Mesenchymal stem cell (in vitro differentiated cells and primary cell): Measurements from ENCODE around the gene RNF212.

Experiments
- DNase-seq: peaks from one replicate; pipeline ENCODE4 v3.0.0-alpha.2; 2013
- H2AFZ ChIP-seq: one replicate; pipeline ENCODE4 v1.6.1; 2013; ENCODE audit warnings: low read depth, mild to moderate bottlenecking, control low read depth, inconsistent platforms, low read length, moderate library complexity
- H2AK5ac ChIP-seq: 2 replicates; pipeline ENCODE4 v1.6.1; 2013; ENCODE audit warnings: low read length, moderate library complexity, mild to moderate bottlenecking, inconsistent platforms; ENCODE audit not compliant: severe bottlenecking
- H2BK120ac ChIP-seq: one replicate; pipeline ENCODE4 v1.6.1; 2013; ENCODE audit warnings: low read depth, mild to moderate bottlenecking, inconsistent platforms, low read length, moderate library complexity
- H2BK12ac ChIP-seq, 2 experiments: one replicate each; pipeline ENCODE4 v1.6.1; 2013; ENCODE audit warnings: inconsistent platforms in 2 of 2, low read length in 2 of 2, mild to moderate bottlenecking in 2 of 2, moderate library complexity in 2 of 2, control low read depth in 1 of 2
- H2BK15ac ChIP-seq: one replicate; pipeline ENCODE4 v1.6.1; 2013; ENCODE audit warnings: mild to moderate bottlenecking, low read depth, inconsistent platforms; ENCODE audit not compliant: poor library complexity, severe bottlenecking
- H2BK5ac ChIP-seq: 2 replicates; pipeline ENCODE4 v1.6.1; 2013; ENCODE audit warnings: low read depth, mild to moderate bottlenecking, low read length, control low read depth, inconsistent platforms; ENCODE audit not compliant: poor library complexity, severe bottlenecking
- H3K14ac ChIP-seq, 2 experiments: one replicate each; pipeline ENCODE4 v1.6.1; 2013; ENCODE audit warnings: inconsistent platforms in 2 of 2, low read length in 2 of 2, control low read depth in 1 of 2, mild to moderate bottlenecking in 1 of 2, moderate library complexity in 1 of 2
- H3K18ac ChIP-seq, 2 experiments: one replicate each; pipeline ENCODE4 v1.6.1; 2013; ENCODE audit warnings: inconsistent platforms in 2 of 2, low read length in 2 of 2, control low read depth in 1 of 2, low read depth in 1 of 2, mild to moderate bottlenecking in 1 of 2
- H3K23ac ChIP-seq, 2 experiments: one replicate each; pipeline ENCODE4 v1.6.1; 2013; ENCODE audit warnings: inconsistent platforms in 2 of 2, low read length in 2 of 2, mild to moderate bottlenecking in 2 of 2, moderate library complexity in 2 of 2, control low read depth in 1 of 2
- H3K27ac ChIP-seq: 2 replicates; pipeline ENCODE4 v1.5.1; 2013; ENCODE audit warnings: mild to moderate bottlenecking, moderate library complexity, low read length, control low read depth, inconsistent platforms; ENCODE audit not compliant: poor library complexity, severe bottlenecking
- H3K27me3 ChIP-seq, 2 experiments: 2 replicates each; pipeline versions ENCODE4 v1.6.1 to v1.7.0; 2013; ENCODE audit warnings: low read length in 2 of 2, mild to moderate bottlenecking in 2 of 2, moderate library complexity in 2 of 2, control low read depth in 1 of 2, inconsistent platforms in 1 of 2; ENCODE audit not compliant: control insufficient read depth in 1 of 2, insufficient read depth in 1 of 2
- H3K36me3 ChIP-seq, 2 experiments: 2 replicates each; pipeline versions ENCODE4 v1.6.1 to v1.7.0; 2013; ENCODE audit warnings: low read length in 2 of 2, control low read depth in 1 of 2, inconsistent platforms in 1 of 2, low read depth in 1 of 2, mild to moderate bottlenecking in 1 of 2; ENCODE audit not compliant: insufficient read depth in 2 of 2, control insufficient read depth in 1 of 2
- H3K4ac ChIP-seq, 2 experiments: one replicate each; pipeline ENCODE4 v1.6.1; 2013; ENCODE audit warnings: inconsistent platforms in 2 of 2, low read length in 2 of 2, mild to moderate bottlenecking in 2 of 2, moderate library complexity in 2 of 2, control low read depth in 1 of 2, low read depth in 1 of 2
- H3K4me1 ChIP-seq: 2 replicates; pipeline ENCODE4 v1.6.1; 2013; ENCODE audit warnings: low read depth, low read length, control low read depth; ENCODE audit not compliant: control insufficient read depth, insufficient read depth
- H3K4me2 ChIP-seq: 2 replicates; pipeline ENCODE4 v1.6.1; 2013; ENCODE audit warnings: low read length, mild to moderate bottlenecking, inconsistent platforms; ENCODE audit not compliant: poor library complexity, severe bottlenecking
- H3K4me3 ChIP-seq, 2 experiments: 2 replicates each; pipeline versions ENCODE4 v1.5.1 to v1.7.0; 2013; ENCODE audit warnings: low read length in 2 of 2, mild to moderate bottlenecking in 2 of 2, control low read depth in 1 of 2, low read depth in 1 of 2; ENCODE audit not compliant: insufficient read depth in 1 of 2
- H3K79me1 ChIP-seq: replicated peaks from 2 replicates; pipeline ENCODE4 v1.6.1; 2013; ENCODE audit warnings: mild to moderate bottlenecking, control low read depth, low read length, inconsistent platforms; ENCODE audit not compliant: poor library complexity, severe bottlenecking
- H3K9ac ChIP-seq: 2 replicates; pipeline ENCODE4 v1.7.0; 2013; ENCODE audit warnings: mild to moderate bottlenecking, low read length, moderate library complexity
- H3K9me3 ChIP-seq: 2 replicates; pipeline ENCODE4 v1.7.0; 2013; ENCODE audit warnings: mild to moderate bottlenecking, low read length; ENCODE audit not compliant: control insufficient read depth
- H4K8ac ChIP-seq: one replicate; pipeline ENCODE4 v1.6.1; 2013; ENCODE audit warnings: inconsistent platforms, mild to moderate bottlenecking, low read length, moderate library complexity
- H4K91ac ChIP-seq: one replicate; pipeline ENCODE4 v1.6.1; 2013; ENCODE audit warnings: mild to moderate bottlenecking, low read length, inconsistent platforms
- WGBS: methylation state at CpG from one replicate; pipeline ENCODE4 v1.1.7; 2013; ENCODE audit warnings: mixed read lengths; 5-methylcytosine and 5-hydroxymethylcytosine counted together

RNF212 gene

GRCh38 chr4:1078490-1078889 is 34.9 kb downstream of the RNF212 start:
- Histone ChIP-seq H2AK5ac (peak overlapping the region; percentile 22), H3K23ac (no peak overlapping the region), H4K8ac (no peak overlapping the region), H3K18ac (no peak overlapping the region), H2BK12ac (no peak overlapping the region), H3K27me3 (peaks cover 6 to 45% of the 10 kb centered on the region in 2 experiments), H3K4me2 (no peak overlapping the region), H3K4ac (no peak overlapping the region), H2BK5ac (no peak overlapping the region), H3K9ac (no peak overlapping the region), H2BK120ac (no peak overlapping the region), H3K4me1 (peaks cover 20% of the 10 kb centered on the region), H3K4me3 (no peak overlapping the region), H4K91ac (no peak overlapping the region), H3K14ac (no peak overlapping the region), H3K79me1 (no peaks in the 10 kb centered on the region), H3K36me3 (no peaks in the 10 kb centered on the region), H2BK15ac (no peak overlapping the region), H3K27ac (no peak overlapping the region), H3K9me3 (no peaks in the 10 kb centered on the region), H2AFZ (no peak overlapping the region)
- WGBS, result 75% methylated on average over 5 of the region's 5 CpGs
- no peak for DNase-seq

GRCh38 chr4:1077711-1078477 is 35.5 kb downstream of the RNF212 start:
- no peak overlapping the region for H2BK120ac ChIP-seq
- H3K23ac ChIP-seq, result no peak overlapping the region
- H3K14ac ChIP-seq, result no peak overlapping the region
- no peaks in the 10 kb centered on the region for H3K9me3 ChIP-seq
- H3K36me3 ChIP-seq, result no peaks in the 10 kb centered on the region
- 90% methylated on average over 27 of the region's 27 CpGs for WGBS
- H4K91ac ChIP-seq, result no peak overlapping the region
- H3K18ac ChIP-seq, result no peak overlapping the region
- H3K4me2 ChIP-seq, result no peak overlapping the region
- H2AK5ac ChIP-seq, result no peak overlapping the region
- H4K8ac ChIP-seq, result no peak overlapping the region
- peaks cover 7 to 45% of the 10 kb centered on the region in 2 experiments for H3K27me3 ChIP-seq
- no peak overlapping the region for H2BK5ac ChIP-seq
- H3K79me1 ChIP-seq, result no peaks in the 10 kb centered on the region
- no peak overlapping the region for H3K4me3 ChIP-seq
- H3K4ac ChIP-seq, result no peak overlapping the region
- no peak overlapping the region for H2AFZ ChIP-seq
- DNase-seq, result no peak
- no peak overlapping the region for H2BK12ac ChIP-seq
- no peak overlapping the region for H2BK15ac ChIP-seq
- peaks cover 22% of the 10 kb centered on the region for H3K4me1 ChIP-seq
- H3K9ac ChIP-seq, result no peak overlapping the region
- no peak overlapping the region for H3K27ac ChIP-seq

GRCh38 chr4:1075809-1076699 is 37.3 kb downstream of the RNF212 start:
- Histone ChIP-seq H2BK5ac (no peak overlapping the region), H3K79me1 (no peaks in the 10 kb centered on the region)

GRCh38 chr4:1075225-1075624 is 38.1 kb downstream of the RNF212 start:
- no peaks in the 10 kb centered on the region for H3K9me3 ChIP-seq
- H3K18ac ChIP-seq, result no peak overlapping the region
- H2AK5ac ChIP-seq, result no peak overlapping the region
- no peak overlapping the region for H2AFZ ChIP-seq
- no peak overlapping the region for H2BK12ac ChIP-seq
- H4K91ac ChIP-seq, result no peak overlapping the region
- no peak overlapping the region for H3K14ac ChIP-seq
- no peak for DNase-seq
- H3K23ac ChIP-seq, result no peak overlapping the region
- peaks cover 7 to 42% of the 10 kb centered on the region in 2 experiments for H3K27me3 ChIP-seq
- no peaks in the 10 kb centered on the region for H3K36me3 ChIP-seq
- no peak overlapping the region for H3K27ac ChIP-seq
- H2BK5ac ChIP-seq, result no peak overlapping the region
- peaks cover 4% of the 10 kb centered on the region for H3K4me1 ChIP-seq
- no peak overlapping the region for H2BK15ac ChIP-seq
- no peak overlapping the region for H3K4me3 ChIP-seq
- H3K9ac ChIP-seq, result no peak overlapping the region
- no peak overlapping the region for H3K4me2 ChIP-seq
- WGBS, result 80% methylated on average over 7 of the region's 7 CpGs
- no peak overlapping the region for H4K8ac ChIP-seq
- H2BK120ac ChIP-seq, result no peak overlapping the region
- no peak overlapping the region for H3K4ac ChIP-seq
- no peaks in the 10 kb centered on the region for H3K79me1 ChIP-seq

More at GRCh38 chr4:1075809-1076699, 37.3 kb downstream of the RNF212 start:
- no peak overlapping the region for H3K23ac ChIP-seq
- no peak overlapping the region for H2BK15ac ChIP-seq
- no peak overlapping the region for H3K4me3 ChIP-seq
- H3K4me2 ChIP-seq, result no peak overlapping the region
- H3K9ac ChIP-seq, result no peak overlapping the region
- no peak overlapping the region for H3K4ac ChIP-seq
- no peak overlapping the region for H2BK120ac ChIP-seq
- H2AFZ ChIP-seq, result no peak overlapping the region
- no peak overlapping the region for H4K8ac ChIP-seq
- H3K27me3 ChIP-seq, result peaks cover 7 to 45% of the 10 kb centered on the region in 2 experiments
- no peak for DNase-seq
- no peaks in the 10 kb centered on the region for H3K9me3 ChIP-seq
- no peak overlapping the region for H4K91ac ChIP-seq
- no peaks in the 10 kb centered on the region for H3K36me3 ChIP-seq
- H3K4me1 ChIP-seq, result peaks cover 7% of the 10 kb centered on the region
- H2AK5ac ChIP-seq, result no peak overlapping the region
- no peak overlapping the region for H2BK12ac ChIP-seq
- no peak overlapping the region for H3K27ac ChIP-seq
- 87% methylated on average over 10 of the region's 11 CpGs for WGBS
- H3K14ac ChIP-seq, result no peak overlapping the region
- H3K18ac ChIP-seq, result no peak overlapping the region
